Nephron progenitor cell (in vitro differentiated cells): Measurements from ENCODE around the gene TMEM175.

Source experiments
- DNase-seq: peaks from one replicate; pipeline ENCODE4 v3.0.0; 2021
- H3K27ac Mint-ChIP-seq: 2 replicates; pipeline ENCODE4 v1.8.0; 2021; ENCODE audit warnings: mild to moderate bottlenecking, moderate library complexity, mixed read lengths
- H3K27me3 Mint-ChIP-seq: 2 replicates; pipeline ENCODE4 v1.8.0; 2021; ENCODE audit warnings: mild to moderate bottlenecking, low read depth, mixed read lengths; ENCODE audit not compliant: poor library complexity
- H3K36me3 Mint-ChIP-seq: 2 replicates; pipeline ENCODE4 v1.8.0; 2021; ENCODE audit warnings: low read depth, mixed read lengths
- H3K4me1 Mint-ChIP-seq: 2 replicates; pipeline ENCODE4 v1.8.0; 2021; ENCODE audit warnings: mixed read lengths
- H3K4me3 Mint-ChIP-seq: 2 replicates; pipeline ENCODE4 v1.8.0; 2021; ENCODE audit warnings: mild to moderate bottlenecking, moderate library complexity, mixed read lengths
- H3K9me3 Mint-ChIP-seq: 2 replicates; pipeline ENCODE4 v1.8.0; 2021; ENCODE audit warnings: mild to moderate bottlenecking, moderate library complexity, mixed read lengths
- CTCF ChIP-seq: fragments of 200-600 bp; sonication (generic); IDR thresholded peaks from 2 replicates; pipeline ENCODE4 v1.5.0; 2021; ENCODE audit warnings: antibody characterized with exemption

TMEM175 gene

GRCh38 chr4:900073-900472, 32.2 kb upstream of the TMEM175 start:
- peak overlapping the region; percentile 64 for H3K27ac Mint-ChIP-seq

GRCh38 chr4:900721-901120, 31.5 kb upstream of the TMEM175 start:
- Mint-ChIP-seq H3K4me3 (no peak overlapping the region), H3K36me3 (peaks cover 40% of the 10 kb centered on the region), H3K27me3 (peaks cover 2% of the 10 kb centered on the region), H3K27ac (no peak overlapping the region), H3K4me1 (peaks cover 7% of the 10 kb centered on the region), H3K9me3 (no peaks in the 10 kb centered on the region)
- TF ChIP-seq CTCF = no peak
- no peak for DNase-seq

More at GRCh38 chr4:900073-900472, 32.2 kb upstream of the TMEM175 start:
- H3K4me1 Mint-ChIP-seq = peaks cover 5% of the 10 kb centered on the region
- H3K36me3 Mint-ChIP-seq = peaks cover 35% of the 10 kb centered on the region
- H3K27me3 Mint-ChIP-seq = peaks cover 2% of the 10 kb centered on the region
- no peak overlapping the region for H3K4me3 Mint-ChIP-seq
- no peaks in the 10 kb centered on the region for H3K9me3 Mint-ChIP-seq
- TF ChIP-seq CTCF = no peak
- no peak for DNase-seq

- H3K4me3 Mint-ChIP-seq = no peak overlapping the region
- H3K27me3 Mint-ChIP-seq = peaks cover 2% of the 10 kb centered on the region
- H3K9me3 Mint-ChIP-seq = no peaks in the 10 kb centered on the region
- peaks cover 7% of the 10 kb centered on the region for H3K4me1 Mint-ChIP-seq
- H3K36me3 Mint-ChIP-seq = peaks cover 43% of the 10 kb centered on the region
- no peak overlapping the region for H3K27ac Mint-ChIP-seq
- TF ChIP-seq CTCF = no peak
- no peak for DNase-seq
These were observed 30.9 kb upstream of the TMEM175 start for GRCh38 chr4:901192-901910.

GRCh38 chr4:903066-904046, 28.9 kb upstream of the TMEM175 start:
- DNase-seq = no peak
- TF ChIP-seq CTCF = no peak
- no peaks in the 10 kb centered on the region for H3K9me3 Mint-ChIP-seq
- H3K36me3 Mint-ChIP-seq = peaks cover 38% of the 10 kb centered on the region
- peaks cover 7% of the 10 kb centered on the region for H3K4me1 Mint-ChIP-seq
- peaks cover 2% of the 10 kb centered on the region for H3K27me3 Mint-ChIP-seq
- no peak overlapping the region for H3K4me3 Mint-ChIP-seq
- H3K27ac Mint-ChIP-seq = no peak overlapping the region

GRCh38 chr4:905485-906338, 26.5 kb upstream of the TMEM175 start:
- TF ChIP-seq CTCF = no peak
- no peak overlapping the region for H3K27ac Mint-ChIP-seq
- peaks cover 27% of the 10 kb centered on the region for H3K36me3 Mint-ChIP-seq
- peaks cover 7% of the 10 kb centered on the region for H3K4me1 Mint-ChIP-seq
- no peak overlapping the region for H3K4me3 Mint-ChIP-seq
- no peak for DNase-seq
- no peaks in the 10 kb centered on the region for H3K27me3 Mint-ChIP-seq
- H3K9me3 Mint-ChIP-seq = no peaks in the 10 kb centered on the region
